Sigmoid colon (tissue), 4 donors: ENCODE data around the gene ADGB.

Experiments
- EP300 ChIP-seq, 4 donors: sonication (generic); formaldehyde crosslinking; IDR thresholded peaks; one replicate each; pipeline ENCODE4 v1.6.1; 2017; ENCODE audit warnings: antibody characterized with exemption in 4 of 4
- POLR2A ChIP-seq, 2 donors: fragments of 450-650 bp; IDR thresholded peaks; one replicate each; pipeline ENCODE4 v1.6.1; 2016; ENCODE audit warnings: antibody characterized with exemption in 2 of 2, mild to moderate bottlenecking in 2 of 2, moderate library complexity in 2 of 2
- POLR2AphosphoS5 ChIP-seq, 4 donors: sonication (generic); formaldehyde crosslinking; IDR thresholded peaks; one replicate each; pipeline ENCODE4 v1.6.1; 2017; ENCODE audit warnings: antibody characterized with exemption in 4 of 4
- TF ChIP-seq, protein P1 (sequence below), 4 experiments: fragments of 450-650 bp in 3 of 4; fragments of 200-600 bp in 1 of 4; IDR thresholded peaks; one replicate each; pipeline ENCODE4 v1.5.1; 2016 to 2019; ENCODE audit warnings: antibody characterized with exemption in 4 of 4, mild to moderate bottlenecking in 3 of 4, moderate library complexity in 2 of 4

- TF ChIP-seq, protein P1, sequence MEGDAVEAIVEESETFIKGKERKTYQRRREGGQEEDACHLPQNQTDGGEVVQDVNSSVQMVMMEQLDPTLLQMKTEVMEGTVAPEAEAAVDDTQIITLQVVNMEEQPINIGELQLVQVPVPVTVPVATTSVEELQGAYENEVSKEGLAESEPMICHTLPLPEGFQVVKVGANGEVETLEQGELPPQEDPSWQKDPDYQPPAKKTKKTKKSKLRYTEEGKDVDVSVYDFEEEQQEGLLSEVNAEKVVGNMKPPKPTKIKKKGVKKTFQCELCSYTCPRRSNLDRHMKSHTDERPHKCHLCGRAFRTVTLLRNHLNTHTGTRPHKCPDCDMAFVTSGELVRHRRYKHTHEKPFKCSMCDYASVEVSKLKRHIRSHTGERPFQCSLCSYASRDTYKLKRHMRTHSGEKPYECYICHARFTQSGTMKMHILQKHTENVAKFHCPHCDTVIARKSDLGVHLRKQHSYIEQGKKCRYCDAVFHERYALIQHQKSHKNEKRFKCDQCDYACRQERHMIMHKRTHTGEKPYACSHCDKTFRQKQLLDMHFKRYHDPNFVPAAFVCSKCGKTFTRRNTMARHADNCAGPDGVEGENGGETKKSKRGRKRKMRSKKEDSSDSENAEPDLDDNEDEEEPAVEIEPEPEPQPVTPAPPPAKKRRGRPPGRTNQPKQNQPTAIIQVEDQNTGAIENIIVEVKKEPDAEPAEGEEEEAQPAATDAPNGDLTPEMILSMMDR (IDR thresholded peaks at IDR 0.05) = no peak
- no peak for TF ChIP-seq POLR2AphosphoS5 (IDR thresholded peaks at IDR 0.05)
- no peak for TF ChIP-seq EP300 (IDR thresholded peaks at IDR 0.05)
- TF ChIP-seq POLR2A (IDR thresholded peaks at IDR 0.05) = no peak
Observed at GRCh38 chr6:146581968-146582367, 16.8 kb upstream of the ADGB start.
